BJ (cell line): Measurements from ENCODE around the gene RFXANK. TPM values are rescaled to one million over a fixed set of nuclear protein-coding genes. Genes with fewer than 3 reads are reported as not detected.

ENCODE experiments used
- CTCF ChIA-PET: fragments of 350-600 bp; formaldehyde crosslinking; extraction: SDS; loops from one replicate; lab custom pipeline; 2021; ENCODE audit warnings: antibody characterized with exemption, inconsistent platforms; lab: Yijun Ruan, JAX
- POLR2A ChIA-PET: fragments of 300-600 bp; sonication (Branson Sonifier 250); formaldehyde crosslinking; extraction: SDS; loops from one replicate; lab custom pipeline; 2021; ENCODE audit warnings: antibody characterized with exemption; lab: Charles Lee
- DNase-seq: peaks from one replicate; pipeline ENCODE4 v3.0.0-alpha.2; 2011; ENCODE audit warnings: low read depth
- H3K27me3 ChIP-seq: 2 replicates; pipeline ENCODE4 v1.6.0; 2011; ENCODE audit warnings: low read length; ENCODE audit not compliant: control insufficient read depth, insufficient read depth
- H3K36me3 ChIP-seq: 2 replicates; pipeline ENCODE4 v1.5.1; 2011; ENCODE audit warnings: low read length; ENCODE audit not compliant: control insufficient read depth, insufficient read depth
- H3K4me3 ChIP-seq: 2 replicates; pipeline ENCODE4 v1.5.1; 2011; ENCODE audit warnings: low read depth, mild to moderate bottlenecking, control low read depth, low read length
- polyA plus RNA-seq: library from polyadenylated mRNA; depleted of rRNA; stranded (reverse); fragments of >200 nt; gene quantifications from 2 replicates; pipeline ENCODE4 v1.2.3, GENCODE V29; 2011
- TF ChIP-seq, protein P1 (sequence below): IDR thresholded peaks from 2 replicates; pipeline ENCODE4 v1.5.1; 2011; ENCODE audit warnings: low read depth, mild to moderate bottlenecking, control low read depth, inconsistent platforms, low read length, moderate library complexity; ENCODE audit not compliant: insufficient read depth

Gene RFXANK
- polyA plus RNA-seq, 1 experiment = 72.5 TPM

DNA sequence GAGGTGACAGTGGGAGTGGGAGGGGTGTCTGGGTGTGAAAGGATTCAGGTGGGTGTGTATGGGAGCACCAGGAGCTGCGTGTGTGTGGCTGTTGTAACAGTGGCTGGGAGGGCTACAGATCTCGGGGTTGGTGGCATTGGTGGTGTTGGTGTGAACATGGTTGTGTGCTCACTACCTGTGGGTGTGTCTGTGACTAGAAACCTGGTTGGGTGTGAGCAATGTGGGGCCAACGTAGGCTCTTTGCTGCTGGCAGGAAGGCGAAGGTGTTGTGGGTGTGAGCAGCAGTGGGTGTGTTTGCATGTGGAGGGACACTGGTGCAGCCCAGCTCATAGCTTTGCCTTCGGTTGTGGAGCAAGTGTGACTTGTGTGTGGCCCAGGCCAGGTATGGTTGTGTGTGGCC lies 14.9 kb downstream of the RFXANK start:
- TF ChIP-seq, protein P1, sequence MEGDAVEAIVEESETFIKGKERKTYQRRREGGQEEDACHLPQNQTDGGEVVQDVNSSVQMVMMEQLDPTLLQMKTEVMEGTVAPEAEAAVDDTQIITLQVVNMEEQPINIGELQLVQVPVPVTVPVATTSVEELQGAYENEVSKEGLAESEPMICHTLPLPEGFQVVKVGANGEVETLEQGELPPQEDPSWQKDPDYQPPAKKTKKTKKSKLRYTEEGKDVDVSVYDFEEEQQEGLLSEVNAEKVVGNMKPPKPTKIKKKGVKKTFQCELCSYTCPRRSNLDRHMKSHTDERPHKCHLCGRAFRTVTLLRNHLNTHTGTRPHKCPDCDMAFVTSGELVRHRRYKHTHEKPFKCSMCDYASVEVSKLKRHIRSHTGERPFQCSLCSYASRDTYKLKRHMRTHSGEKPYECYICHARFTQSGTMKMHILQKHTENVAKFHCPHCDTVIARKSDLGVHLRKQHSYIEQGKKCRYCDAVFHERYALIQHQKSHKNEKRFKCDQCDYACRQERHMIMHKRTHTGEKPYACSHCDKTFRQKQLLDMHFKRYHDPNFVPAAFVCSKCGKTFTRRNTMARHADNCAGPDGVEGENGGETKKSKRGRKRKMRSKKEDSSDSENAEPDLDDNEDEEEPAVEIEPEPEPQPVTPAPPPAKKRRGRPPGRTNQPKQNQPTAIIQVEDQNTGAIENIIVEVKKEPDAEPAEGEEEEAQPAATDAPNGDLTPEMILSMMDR = no peak
- ChIA-PET POLR2A (no interaction called here), CTCF (no interaction called here)
- peaks cover 5% of the 10 kb centered on the region for H3K27me3 ChIP-seq
- DNase-seq = no peak
- no peaks in the 10 kb centered on the region for H3K36me3 ChIP-seq
- no peak overlapping the region for H3K4me3 ChIP-seq

DNA sequence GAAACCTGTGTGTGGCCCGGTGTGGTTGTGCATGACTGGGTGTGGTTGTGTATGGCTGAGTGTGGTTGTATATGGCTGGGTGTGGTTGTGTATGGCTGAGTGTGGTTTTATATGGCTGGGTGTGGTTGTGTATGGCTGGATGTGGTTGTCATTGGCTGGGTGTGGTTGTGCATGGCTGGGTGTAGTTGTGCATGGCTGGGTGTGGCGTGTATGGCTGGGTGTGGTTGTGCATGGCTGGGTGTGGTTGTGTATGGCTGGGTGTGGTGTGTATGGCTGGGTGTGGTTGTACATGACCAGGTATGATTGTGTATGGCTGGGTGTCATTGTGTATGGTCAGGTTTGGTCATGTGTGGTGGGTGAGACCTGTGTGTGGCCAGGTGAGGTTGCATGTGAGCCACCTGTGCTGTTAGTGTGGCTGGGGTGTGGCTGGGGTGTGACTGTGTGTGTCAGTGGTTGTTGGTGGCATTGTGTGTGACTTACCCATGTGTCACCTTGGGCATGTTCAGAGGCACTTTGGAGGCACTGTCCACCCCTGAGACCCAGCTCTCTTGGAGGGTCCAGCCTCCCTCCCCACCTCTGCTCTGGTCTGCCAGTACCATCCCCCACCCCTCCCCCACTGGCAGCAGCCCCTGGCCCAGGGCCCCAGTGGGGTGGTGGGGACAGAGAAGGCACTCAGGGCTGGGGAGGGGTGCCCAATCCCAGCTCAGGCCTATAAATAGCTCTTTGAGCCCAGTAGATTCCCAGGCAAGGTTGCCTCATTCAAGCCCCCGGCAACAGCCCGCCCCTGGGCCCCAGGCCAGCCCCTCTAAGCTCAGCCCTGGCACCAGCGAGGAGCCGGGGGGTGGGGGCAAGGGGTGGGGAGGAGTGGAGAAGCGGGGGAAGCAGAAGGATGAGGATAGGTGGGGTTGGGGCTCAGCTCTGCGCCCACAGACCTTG lies 15.8 kb downstream of the RFXANK start:
- POLR2A ChIA-PET = no interaction called here
- H3K27me3 ChIP-seq = peaks cover 9% of the 10 kb centered on the region
- CTCF ChIA-PET = no interaction called here
- no peak for DNase-seq
- TF ChIP-seq, protein P1 = no peak
- H3K36me3 ChIP-seq = no peaks in the 10 kb centered on the region
- H3K4me3 ChIP-seq = no peak overlapping the region

DNA sequence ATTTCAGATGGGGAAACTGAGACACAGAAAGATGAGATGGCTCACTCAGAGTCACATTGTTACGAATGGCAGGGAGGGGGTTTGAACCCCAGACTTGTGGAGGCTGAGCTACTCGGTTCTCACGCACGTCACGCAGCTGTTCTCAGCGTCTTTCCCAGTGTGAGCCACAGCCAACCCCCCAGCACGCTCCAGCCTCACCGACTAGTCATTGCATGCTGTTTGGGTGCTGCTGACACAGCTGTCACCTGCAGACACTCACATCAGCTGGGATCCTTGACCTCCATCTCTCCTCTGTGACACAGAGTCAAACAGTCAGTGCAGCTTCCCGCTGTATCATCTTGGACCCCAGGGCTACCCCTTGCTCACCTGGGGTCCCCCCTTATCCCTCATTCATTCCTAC lies 17.3 kb downstream of the RFXANK start:
- Histone ChIP-seq H3K36me3 (no peaks in the 10 kb centered on the region), H3K4me3 (no peak overlapping the region), H3K27me3 (peaks cover 12% of the 10 kb centered on the region)
- ChIA-PET CTCF (interaction anchor here (0.7 kb wide), 1 partner anchor 15 kb away, joined by 3 read pairs; no protein-coding TSS in a partner anchor), POLR2A (no interaction called here)
- TF ChIP-seq, protein P1 = no peak
- no peak for DNase-seq

DNA sequence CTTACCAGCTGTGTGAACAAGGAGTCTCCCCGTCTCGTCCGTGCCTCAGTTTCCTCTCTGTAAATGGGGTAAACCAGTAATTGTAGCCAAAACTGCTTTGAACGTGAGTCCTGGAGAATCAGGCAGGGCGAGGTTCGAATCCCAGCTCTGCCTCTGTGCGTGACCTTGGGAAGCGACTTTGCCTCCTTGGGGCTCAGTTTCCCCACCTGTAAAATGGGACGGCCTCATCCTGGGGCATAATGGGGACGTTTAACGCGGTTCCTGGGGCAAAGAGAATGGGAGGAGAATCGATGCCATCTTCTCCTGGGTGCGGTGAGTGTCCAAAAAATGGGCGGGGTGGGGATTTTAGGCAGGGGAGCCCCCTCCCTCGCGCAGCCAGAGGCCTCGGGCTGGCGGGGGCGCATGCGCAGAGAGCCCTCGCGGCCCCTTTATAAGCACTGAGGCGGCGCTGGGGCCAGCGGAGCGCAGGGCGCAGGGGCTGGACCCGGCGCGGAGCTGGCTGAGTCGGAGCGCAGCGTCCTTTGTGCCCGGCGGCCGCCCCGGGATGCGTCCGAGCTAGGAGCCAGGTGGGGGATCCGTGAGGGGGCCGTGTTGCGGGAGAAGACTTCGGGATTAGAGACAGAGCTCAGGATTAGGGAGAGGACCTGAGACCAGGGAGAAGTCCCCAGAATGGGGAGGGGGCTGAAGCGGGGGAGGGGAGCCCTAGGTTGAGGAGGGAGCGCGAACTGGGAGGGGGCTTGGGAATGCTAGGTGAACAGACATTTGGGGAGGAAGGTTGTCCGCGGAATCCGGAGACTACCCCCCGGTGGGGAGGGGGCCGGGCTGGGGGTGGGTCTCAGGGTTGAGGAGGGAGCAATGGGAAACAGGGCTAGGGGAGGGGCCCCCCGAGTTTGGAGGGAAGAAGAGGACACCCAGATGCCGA lies 19.7 kb downstream of the RFXANK start, which contains the start of gene NCAN:
Gene NCAN, plus strand, starts transcription at position 460 of the 922 bp plus-strand sequence. CDS start 4,996 bp downstream, outside the sequence.
- TF ChIP-seq, protein P1 = no peak
- peaks cover 12% of the 10 kb centered on the region for H3K27me3 ChIP-seq
- CTCF ChIA-PET = interaction anchor here (0.6 kb wide), 1 partner anchor 25 kb away, joined by 3 read pairs; no protein-coding TSS in a partner anchor
- no peak for DNase-seq
- no peaks in the 10 kb centered on the region for H3K36me3 ChIP-seq
- H3K4me3 ChIP-seq = no peak within 1 kb of the TSS
- POLR2A ChIA-PET = no interaction called here

DNA sequence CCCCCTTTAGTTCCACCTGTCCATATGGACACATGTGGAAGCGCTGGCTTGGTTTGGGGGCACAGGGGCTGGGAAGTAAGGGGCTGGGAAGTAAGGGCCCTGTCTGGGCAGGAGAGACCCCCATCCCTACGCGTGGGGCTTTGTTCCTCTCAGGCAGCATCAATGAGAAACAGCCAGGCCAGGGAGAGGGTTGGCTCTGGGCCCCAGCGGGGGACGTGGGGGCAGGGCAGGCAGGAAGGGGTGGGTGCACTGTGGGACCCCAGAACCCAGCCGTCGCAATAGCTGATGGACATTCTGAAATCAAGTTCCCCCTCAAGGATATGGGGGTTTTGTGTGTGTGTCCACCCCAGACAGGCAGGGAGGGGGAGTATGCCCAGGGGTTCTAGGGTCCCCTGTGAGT lies 20.9 kb downstream of the RFXANK start:
- CTCF ChIA-PET = no interaction called here
- H3K27me3 ChIP-seq = peaks cover 12% of the 10 kb centered on the region
- TF ChIP-seq, protein P1 = no peak
- POLR2A ChIA-PET = no interaction called here
- H3K36me3 ChIP-seq = no peaks in the 10 kb centered on the region
- H3K4me3 ChIP-seq = no peak overlapping the region
- no peak for DNase-seq
